Activated naive CD8-positive, alpha-beta T cell treated with anti-CD3 and anti-CD28 coated beads for 36 hours (primary cell): ENCODE results near the gene NRXN3. TPM values are rescaled to one million over a fixed set of nuclear protein-coding genes. Genes with fewer than 3 reads are reported as not detected.

Source experiments
- DNase-seq: peaks from one replicate; pipeline ENCODE4 v3.0.0; 2021
- H3K27ac Mint-ChIP-seq: one replicate; pipeline ENCODE4 v1.8.0; 2022; ENCODE audit warnings: mild to moderate bottlenecking, moderate library complexity, mixed read lengths
- H3K27me3 Mint-ChIP-seq: one replicate; pipeline ENCODE4 v1.8.0; 2022; ENCODE audit warnings: mild to moderate bottlenecking, mixed read lengths
- H3K36me3 Mint-ChIP-seq: one replicate; pipeline ENCODE4 v1.8.0; 2021; ENCODE audit warnings: mild to moderate bottlenecking, mixed read lengths
- H3K4me1 Mint-ChIP-seq: one replicate; pipeline ENCODE4 v1.8.0; 2021; ENCODE audit warnings: mixed read lengths
- H3K4me3 Mint-ChIP-seq: one replicate; pipeline ENCODE4 v1.8.0; 2022; ENCODE audit warnings: mild to moderate bottlenecking, moderate library complexity, mixed read lengths
- H3K9me3 Mint-ChIP-seq: one replicate; pipeline ENCODE4 v1.8.0; 2022; ENCODE audit warnings: mixed read lengths
- total RNA-seq, 2 experiments: library from RNA; stranded (reverse); gene quantifications; one replicate each; pipeline ENCODE4 v1.2.3, GENCODE V29; 2021

Gene NRXN3
- total RNA-seq, 2 experiments from 2014 or later: not detected

DNA sequence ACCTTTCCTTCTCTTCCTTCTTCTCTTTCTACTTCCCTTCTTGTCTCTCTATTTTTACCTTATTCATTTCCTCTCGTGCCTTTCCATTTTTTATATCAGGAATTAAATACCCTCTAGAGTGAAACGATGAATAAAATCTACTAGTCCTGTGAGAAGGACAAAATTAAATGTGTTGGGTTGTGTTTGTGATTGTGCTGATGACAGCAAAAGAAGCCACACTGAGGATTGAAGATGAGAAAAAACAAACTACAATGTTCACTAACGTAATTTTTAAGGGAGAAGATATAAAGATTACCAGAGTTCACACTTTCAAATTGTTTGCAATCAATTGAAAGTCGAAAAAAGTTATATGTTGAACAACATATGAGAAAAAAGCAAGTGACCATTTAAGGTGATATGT, 1029.0 kb downstream of the NRXN3 start:
- H3K4me3 Mint-ChIP-seq: no peak overlapping the region
- DNase-seq: no peak
- no peak overlapping the region for H3K27ac Mint-ChIP-seq
- H3K9me3 Mint-ChIP-seq: no peaks in the 10 kb centered on the region
- H3K36me3 Mint-ChIP-seq: no peaks in the 10 kb centered on the region
- no peaks in the 10 kb centered on the region for H3K4me1 Mint-ChIP-seq
- no peaks in the 10 kb centered on the region for H3K27me3 Mint-ChIP-seq

DNA sequence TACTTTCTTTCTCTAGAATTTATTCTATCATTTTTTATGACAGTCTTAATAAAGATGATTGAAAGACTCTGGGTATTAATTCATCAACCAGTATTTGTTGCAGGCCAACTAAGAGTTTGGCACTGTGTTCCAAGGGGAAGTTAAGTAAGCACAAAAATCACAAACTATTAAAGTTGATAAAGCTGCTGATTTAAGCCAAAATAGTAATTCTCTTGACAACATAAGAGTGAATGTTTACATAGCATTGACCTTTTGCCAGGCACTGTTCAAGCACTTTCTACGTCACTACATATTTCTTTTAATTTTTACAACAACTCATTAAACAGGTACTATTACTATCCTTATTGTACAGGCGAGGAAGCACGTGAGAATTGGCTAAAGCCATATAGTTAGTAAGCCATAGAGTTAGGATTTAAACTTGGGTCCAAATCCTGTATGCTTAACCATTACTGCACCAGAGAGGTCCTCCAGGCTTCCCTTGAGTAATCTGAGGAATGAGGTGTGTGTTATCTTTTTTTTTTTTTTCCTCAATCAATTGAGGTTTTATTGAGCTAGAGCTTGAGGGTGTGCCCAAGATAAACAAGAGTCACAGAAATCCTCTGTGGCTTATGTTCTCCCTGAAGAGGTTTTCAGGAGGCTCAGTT, 1031.5 kb downstream of the NRXN3 start:
- Mint-ChIP-seq H3K4me1 (no peaks in the 10 kb centered on the region), H3K27me3 (no peaks in the 10 kb centered on the region), H3K9me3 (no peaks in the 10 kb centered on the region), H3K27ac (no peak overlapping the region), H3K4me3 (no peak overlapping the region), H3K36me3 (no peaks in the 10 kb centered on the region)
- DNase-seq: no peak

GRCh38 chr14:79204591-79204990, 1034.4 kb downstream of the NRXN3 start:
- Mint-ChIP-seq H3K4me3 (no peak overlapping the region), H3K9me3 (no peaks in the 10 kb centered on the region), H3K27me3 (no peaks in the 10 kb centered on the region), H3K36me3 (no peaks in the 10 kb centered on the region), H3K27ac (no peak overlapping the region), H3K4me1 (no peaks in the 10 kb centered on the region)
- DNase-seq: no peak

DNA sequence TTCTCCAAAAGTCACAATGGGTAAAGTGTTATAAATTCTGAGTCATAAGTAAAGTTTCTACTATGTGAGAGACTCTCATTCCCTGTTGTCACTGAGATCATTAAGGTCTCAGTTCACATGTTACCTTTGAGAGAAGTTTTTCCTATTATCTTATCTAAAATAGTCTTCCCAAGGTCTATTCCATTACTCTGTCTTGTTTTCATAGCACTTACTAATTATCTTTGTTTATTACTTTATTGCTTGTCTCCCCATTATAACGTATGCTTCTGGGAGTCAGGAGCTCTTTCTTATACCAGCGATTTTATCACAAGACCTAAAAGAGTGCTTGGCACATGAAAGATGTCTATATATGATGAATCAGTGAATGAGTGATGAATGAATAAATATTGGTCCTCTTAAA, 1039.2 kb downstream of the NRXN3 start:
- no peaks in the 10 kb centered on the region for H3K4me1 Mint-ChIP-seq
- H3K36me3 Mint-ChIP-seq: no peaks in the 10 kb centered on the region
- H3K27me3 Mint-ChIP-seq: no peaks in the 10 kb centered on the region
- H3K27ac Mint-ChIP-seq: no peak overlapping the region
- H3K9me3 Mint-ChIP-seq: no peaks in the 10 kb centered on the region
- H3K4me3 Mint-ChIP-seq: no peak overlapping the region
- no peak for DNase-seq

DNA sequence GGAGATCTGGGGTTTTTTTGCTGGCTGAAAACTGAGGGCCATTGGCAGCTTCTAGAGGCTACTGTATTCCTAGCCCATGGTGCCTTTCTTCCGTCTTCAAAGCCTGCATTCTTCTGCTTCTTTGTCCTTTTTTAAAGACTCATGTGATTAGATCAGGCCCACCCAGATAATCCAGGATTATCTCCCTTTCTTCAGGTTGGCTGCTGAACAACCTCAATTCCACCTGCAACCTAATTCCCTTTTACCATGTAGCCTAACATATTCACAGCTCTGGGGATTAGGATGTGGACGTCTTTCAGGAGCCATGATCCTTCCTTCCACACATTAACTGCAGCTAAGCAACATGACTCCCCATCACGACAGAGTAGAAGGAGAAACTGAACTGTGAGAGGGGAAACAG, 1055.6 kb downstream of the NRXN3 start:
- Mint-ChIP-seq H3K4me1 (no peaks in the 10 kb centered on the region), H3K27me3 (no peaks in the 10 kb centered on the region), H3K4me3 (no peak overlapping the region), H3K36me3 (no peaks in the 10 kb centered on the region), H3K27ac (no peak overlapping the region), H3K9me3 (peaks cover 9% of the 10 kb centered on the region)
- no peak for DNase-seq

DNA sequence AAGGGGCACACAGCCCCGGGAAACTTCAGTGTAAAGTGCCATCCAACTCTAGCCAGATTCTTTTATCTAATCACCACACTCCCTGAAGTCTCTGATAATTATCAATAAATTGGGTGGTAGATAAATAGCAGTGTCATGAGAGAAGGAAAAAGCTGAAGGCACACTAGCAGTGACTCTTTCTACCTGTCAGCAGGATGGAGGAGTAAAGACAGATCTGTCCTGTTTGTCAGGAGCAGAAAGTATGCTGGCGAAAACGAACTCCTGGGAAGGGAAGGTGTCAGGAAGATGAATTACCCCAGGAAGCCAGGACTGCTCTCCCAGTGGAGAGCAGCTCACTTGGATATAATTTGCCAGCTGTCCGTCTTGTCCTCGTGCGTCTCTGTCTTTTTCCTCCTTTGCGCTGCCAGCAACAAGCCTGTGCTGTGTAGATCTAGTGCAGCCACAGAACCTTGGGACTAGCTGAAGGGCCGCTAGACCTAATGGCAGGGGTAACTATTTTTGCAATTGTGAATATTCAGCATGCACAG, 1059.3 kb downstream of the NRXN3 start:
- H3K9me3 Mint-ChIP-seq: no peaks in the 10 kb centered on the region
- no peak for DNase-seq
- H3K27me3 Mint-ChIP-seq: no peaks in the 10 kb centered on the region
- H3K4me1 Mint-ChIP-seq: no peaks in the 10 kb centered on the region
- H3K36me3 Mint-ChIP-seq: no peaks in the 10 kb centered on the region
- no peak overlapping the region for H3K4me3 Mint-ChIP-seq
- H3K27ac Mint-ChIP-seq: no peak overlapping the region

DNA sequence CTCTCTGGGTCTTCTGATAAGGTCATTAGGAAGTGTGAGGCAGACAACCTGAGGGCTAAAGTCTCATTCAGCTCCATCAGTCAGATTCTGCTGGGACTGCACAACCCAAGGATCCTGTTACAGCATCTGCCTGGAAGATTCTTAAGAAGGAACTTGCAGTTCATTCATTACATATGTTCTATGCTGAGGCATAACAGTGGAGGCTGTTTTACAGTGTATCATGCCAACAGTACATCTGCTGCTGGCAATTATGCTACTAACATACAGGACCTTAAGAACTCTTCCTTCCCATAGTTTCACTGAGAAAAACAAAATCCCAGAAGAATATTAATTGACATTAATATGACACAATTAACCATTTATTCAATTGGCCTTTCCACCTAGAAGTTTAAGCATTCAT, 1072.5 kb downstream of the NRXN3 start:
- no peak overlapping the region for H3K27ac Mint-ChIP-seq
- no peak for DNase-seq
- no peak overlapping the region for H3K4me3 Mint-ChIP-seq
- peaks cover 4% of the 10 kb centered on the region for H3K9me3 Mint-ChIP-seq
- H3K4me1 Mint-ChIP-seq: no peaks in the 10 kb centered on the region
- H3K27me3 Mint-ChIP-seq: no peaks in the 10 kb centered on the region
- H3K36me3 Mint-ChIP-seq: no peaks in the 10 kb centered on the region

DNA sequence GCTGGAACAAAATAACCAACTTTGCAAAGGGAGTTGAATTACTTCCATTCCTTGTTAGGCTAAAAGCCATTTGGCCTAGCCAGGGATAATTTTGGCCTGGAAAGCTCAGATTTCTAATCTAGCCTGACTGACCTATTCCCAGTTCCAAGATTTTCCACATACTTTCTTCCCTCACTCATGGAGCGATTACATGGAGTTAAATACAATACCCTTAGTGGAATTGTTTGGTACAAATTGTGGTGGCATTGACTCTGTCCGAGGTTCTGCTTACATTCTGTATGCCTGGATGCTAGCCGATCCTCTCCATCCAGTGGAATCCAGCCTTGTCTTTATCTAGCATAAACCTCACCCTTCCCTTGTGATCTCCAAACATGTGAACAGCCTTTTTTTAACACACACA, 1076.0 kb downstream of the NRXN3 start:
- no peaks in the 10 kb centered on the region for H3K4me1 Mint-ChIP-seq
- H3K27me3 Mint-ChIP-seq: peaks cover 3% of the 10 kb centered on the region
- no peak overlapping the region for H3K4me3 Mint-ChIP-seq
- peaks cover under 1% of the 10 kb centered on the region for H3K9me3 Mint-ChIP-seq
- no peak for DNase-seq
- H3K27ac Mint-ChIP-seq: no peak overlapping the region
- H3K36me3 Mint-ChIP-seq: no peaks in the 10 kb centered on the region

DNA sequence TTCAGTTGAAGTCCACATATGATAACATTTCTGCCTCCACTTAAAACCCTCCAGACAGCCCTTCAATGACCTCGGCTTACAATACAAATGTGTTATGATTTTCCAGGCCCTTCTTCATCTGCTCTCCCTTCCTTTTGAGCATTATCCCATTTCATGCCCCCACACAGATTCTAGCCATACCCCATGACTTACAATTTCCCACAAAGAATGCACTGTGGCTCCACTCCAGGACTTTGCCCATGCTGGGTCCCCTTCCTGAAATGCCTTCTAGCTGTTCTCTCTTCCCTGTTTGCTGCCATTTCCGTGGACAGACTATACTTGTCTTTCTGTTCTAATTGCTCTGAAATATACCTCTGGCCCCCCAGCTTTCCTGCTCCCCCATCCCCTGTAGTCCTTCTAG, 1078.0 kb downstream of the NRXN3 start:
- no peak overlapping the region for H3K4me3 Mint-ChIP-seq
- H3K4me1 Mint-ChIP-seq: no peaks in the 10 kb centered on the region
- no peak for DNase-seq

DNA sequence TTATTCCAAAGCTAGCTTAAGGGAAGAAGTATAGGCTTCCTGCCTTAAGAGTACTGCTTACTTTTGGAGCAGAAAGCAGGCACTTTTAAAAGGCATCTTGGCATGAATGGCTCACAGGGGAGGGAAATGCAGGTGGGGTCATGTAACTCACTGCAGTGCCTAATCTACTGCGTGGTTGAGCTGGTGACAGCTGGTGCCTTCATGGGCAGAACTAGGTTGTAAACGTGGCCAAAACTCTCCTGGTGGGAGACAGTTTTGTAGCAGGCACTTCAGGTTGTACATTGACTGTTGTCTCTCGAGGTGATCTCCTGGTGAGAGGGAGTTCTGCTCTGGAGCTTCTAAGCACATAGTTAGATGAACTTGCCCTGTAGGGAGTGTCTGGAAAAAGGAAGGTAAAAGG, 1078.6 kb downstream of the NRXN3 start:
- no peak for DNase-seq
- Mint-ChIP-seq H3K4me1 (no peaks in the 10 kb centered on the region), H3K27me3 (peaks cover 3% of the 10 kb centered on the region)

More for the DNA sequence above, 1078.0 kb downstream of the NRXN3 start:
- peaks cover 3% of the 10 kb centered on the region for H3K27me3 Mint-ChIP-seq
- no peaks in the 10 kb centered on the region for H3K9me3 Mint-ChIP-seq
- H3K36me3 Mint-ChIP-seq: no peaks in the 10 kb centered on the region
- H3K27ac Mint-ChIP-seq: no peak overlapping the region

DNA sequence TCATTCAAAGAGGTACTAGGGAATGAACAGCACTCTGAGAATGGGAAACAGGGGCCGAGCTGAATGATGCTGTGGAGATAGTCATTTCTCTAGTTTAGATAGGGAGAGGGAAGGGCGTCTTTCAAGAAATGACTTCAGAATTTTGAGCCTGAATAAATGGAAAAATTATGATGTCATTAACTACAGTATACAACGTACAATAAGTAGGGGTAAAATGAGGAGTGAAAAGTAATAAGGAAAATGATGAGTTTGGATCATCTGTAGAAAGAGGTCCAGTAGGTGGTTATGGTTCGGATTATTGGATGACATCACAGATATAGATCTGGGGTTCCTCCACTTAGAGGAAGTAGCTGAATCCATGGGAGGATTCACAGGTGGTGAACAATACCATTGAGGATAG, 1081.1 kb downstream of the NRXN3 start:
- no peaks in the 10 kb centered on the region for H3K9me3 Mint-ChIP-seq
- H3K4me1 Mint-ChIP-seq: no peaks in the 10 kb centered on the region
- H3K36me3 Mint-ChIP-seq: no peaks in the 10 kb centered on the region
- peaks cover 3% of the 10 kb centered on the region for H3K27me3 Mint-ChIP-seq
- H3K4me3 Mint-ChIP-seq: no peak overlapping the region
- no peak overlapping the region for H3K27ac Mint-ChIP-seq
- DNase-seq: no peak

More for the DNA sequence above, 1078.6 kb downstream of the NRXN3 start:
- H3K9me3 Mint-ChIP-seq: no peaks in the 10 kb centered on the region
- H3K36me3 Mint-ChIP-seq: no peaks in the 10 kb centered on the region
- no peak overlapping the region for H3K4me3 Mint-ChIP-seq
- H3K27ac Mint-ChIP-seq: no peak overlapping the region

- Mint-ChIP-seq H3K27ac (no peak overlapping the region), H3K36me3 (no peaks in the 10 kb centered on the region), H3K4me1 (no peaks in the 10 kb centered on the region), H3K9me3 (no peaks in the 10 kb centered on the region), H3K4me3 (no peak overlapping the region), H3K27me3 (peaks cover 3% of the 10 kb centered on the region)
- DNase-seq: no peak
Measured at GRCh38 chr14:79253576-79253975, 1083.4 kb downstream of the NRXN3 start.

DNA sequence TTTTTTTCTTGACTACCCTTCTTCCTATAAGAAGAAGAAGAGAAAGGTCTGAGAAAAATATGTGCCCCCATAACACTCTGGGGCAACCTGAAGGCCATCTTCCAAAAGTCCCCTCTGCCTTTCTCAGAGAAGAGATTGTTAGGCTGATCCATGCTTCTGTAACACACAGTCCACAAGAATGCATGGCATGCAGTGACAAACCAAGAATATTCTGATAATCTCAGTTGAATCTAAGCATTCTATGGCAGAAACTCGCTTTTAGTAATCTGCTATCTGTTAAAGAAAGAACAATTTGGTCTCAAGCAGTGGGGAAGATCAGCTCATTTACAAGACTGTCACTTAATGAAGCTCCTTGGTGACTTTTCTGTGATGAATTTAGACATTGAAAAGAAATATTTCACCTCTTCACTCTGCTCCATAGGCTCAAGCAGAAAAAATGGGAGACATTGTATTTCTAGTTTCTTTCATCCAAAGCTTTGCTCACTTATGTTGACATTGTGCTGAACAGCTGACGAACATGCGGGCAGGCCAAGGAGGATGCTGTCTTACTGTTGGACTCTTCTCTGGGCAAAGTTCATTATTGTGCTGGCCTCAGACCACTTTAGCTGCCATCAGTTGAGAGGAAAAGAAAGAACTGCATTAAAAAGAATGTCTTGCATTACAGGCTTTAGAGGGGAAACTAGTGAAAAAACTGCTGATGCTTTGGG, 1084.0 kb downstream of the NRXN3 start:
- Mint-ChIP-seq H3K9me3 (no peaks in the 10 kb centered on the region), H3K27me3 (peaks cover 3% of the 10 kb centered on the region), H3K36me3 (no peaks in the 10 kb centered on the region), H3K4me1 (no peaks in the 10 kb centered on the region), H3K27ac (no peak overlapping the region), H3K4me3 (no peak overlapping the region)
- no peak for DNase-seq

DNA sequence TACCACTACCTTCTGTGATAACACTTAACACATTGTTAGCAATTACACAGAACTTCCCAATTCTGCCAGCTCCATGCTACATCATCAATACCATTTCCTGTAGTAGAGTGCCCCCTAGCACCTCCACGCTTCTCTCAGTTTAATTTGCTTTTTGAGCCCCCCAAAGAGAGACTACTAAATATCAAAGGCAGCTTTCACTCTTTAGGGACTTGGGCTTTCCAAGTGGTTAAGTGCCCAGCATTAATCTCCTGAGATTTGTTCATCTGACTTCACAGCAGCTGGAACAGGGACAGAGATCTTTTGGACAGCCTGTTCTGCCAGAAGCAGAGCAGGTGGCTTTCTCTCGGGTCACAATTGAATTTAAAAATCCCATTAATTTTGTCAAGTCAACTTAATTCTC, 1086.2 kb downstream of the NRXN3 start:
- no peak for DNase-seq
- H3K4me3 Mint-ChIP-seq: no peak overlapping the region
- H3K36me3 Mint-ChIP-seq: no peaks in the 10 kb centered on the region
- no peaks in the 10 kb centered on the region for H3K27me3 Mint-ChIP-seq
- no peak overlapping the region for H3K27ac Mint-ChIP-seq
- no peaks in the 10 kb centered on the region for H3K9me3 Mint-ChIP-seq
- no peaks in the 10 kb centered on the region for H3K4me1 Mint-ChIP-seq

GRCh38 chr14:79260406-79260805, 1090.2 kb downstream of the NRXN3 start:
- no peak overlapping the region for H3K4me3 Mint-ChIP-seq
- peaks cover 1% of the 10 kb centered on the region for H3K9me3 Mint-ChIP-seq
- H3K4me1 Mint-ChIP-seq: no peaks in the 10 kb centered on the region
- DNase-seq: no peak
- no peaks in the 10 kb centered on the region for H3K36me3 Mint-ChIP-seq
- H3K27me3 Mint-ChIP-seq: no peaks in the 10 kb centered on the region
- no peak overlapping the region for H3K27ac Mint-ChIP-seq

- H3K4me3 Mint-ChIP-seq: no peak overlapping the region
Measured at GRCh38 chr14:79265366-79265946, 1095.3 kb downstream of the NRXN3 start.

More at GRCh38 chr14:79265366-79265946, 1095.3 kb downstream of the NRXN3 start:
- H3K9me3 Mint-ChIP-seq: peaks cover 1% of the 10 kb centered on the region
- DNase-seq: no peak
- H3K4me1 Mint-ChIP-seq: no peaks in the 10 kb centered on the region
- H3K36me3 Mint-ChIP-seq: no peaks in the 10 kb centered on the region
- H3K27me3 Mint-ChIP-seq: no peaks in the 10 kb centered on the region
- H3K27ac Mint-ChIP-seq: no peak overlapping the region
